Right cardiac atrium (tissue), 5 donors: ENCODE results near the gene TJAP1. TPM values are rescaled to one million over a fixed set of nuclear protein-coding genes. Genes with fewer than 3 reads are reported as not detected.
"Not testable (repeated sequence)": the region's sequence is repeated elsewhere in the genome, so short reads cannot be mapped to it uniquely, and the experiment has no call there.

Experiments
- ATAC-seq, 2 donors: fragments of 200-7000 bp; cut with Tn5 transposase; one replicate each; pipeline versions ENCODE4 v1.8.0 to v1.9.1; 2020; ENCODE audit warnings: moderate library complexity in 2 of 2, mild to moderate bottlenecking in 1 of 2
- DNase-seq, 3 donors: peaks; one replicate each; pipeline ENCODE4 v3.0.0-alpha.2; 2020
- H3K27ac ChIP-seq: one replicate; pipeline ENCODE4 v1.5.1; 2013; ENCODE audit warnings: mild to moderate bottlenecking, low read length, control low read depth, moderate library complexity
- H3K27me3 ChIP-seq: one replicate; pipeline ENCODE4 v1.6.1; 2013; ENCODE audit not compliant: control insufficient read depth, insufficient read depth
- H3K4me1 ChIP-seq: one replicate; pipeline ENCODE4 v1.6.1; 2013; ENCODE audit warnings: low read length; ENCODE audit not compliant: control insufficient read depth, insufficient read depth
- H3K4me3 ChIP-seq: one replicate; pipeline ENCODE4 v1.5.1; 2013; ENCODE audit warnings: low read length, control low read depth
- H3K9me3 ChIP-seq: one replicate; pipeline ENCODE4 v1.6.1; 2013; ENCODE audit warnings: low read length; ENCODE audit not compliant: control insufficient read depth
- WGBS: extraction: QIAGEN DNeasy Blood & Tissue Kit; methylation state at CpG from one replicate; pipeline ENCODE4 v1.1.7; 2013; 5-methylcytosine and 5-hydroxymethylcytosine counted together
- intact Hi-C, 4 donors: fragments of 100-400 bp; cut with DNase I; formaldehyde crosslinking; loops; one replicate each; pipeline versions ENCODE4 v1.11.0 to v1.14.0; 2022 to 2023
- polyA plus RNA-seq: library from polyadenylated mRNA; stranded (reverse); fragments of 200-250 nt; gene quantifications from one replicate; pipeline ENCODE4 v1.2.3, GENCODE V29; 2013
- total RNA-seq, 4 donors: library from RNA; stranded (reverse); fragmentation: NEBNext Ultra II Directional; extraction: Animal tissue kit (Norgen Biotek cat#: 25700); gene quantifications; one replicate each; pipeline ENCODE4 v1.2.1, GENCODE V29; 2021
- donor health status: healthy with polysubstance abuse.
- donor health status: DM: no; HTN: yes; CAD: no.
- donor health status: DM: no; HTN: no; CAD: no.
- donor health status: DM: no; HTN: yes; CAD: no; lungs with severe emphysema.
- donor health status: DM: yes; HTN: yes; CAD: no.

TJAP1 gene
- total and polyA plus RNA-seq, 5 donors: 15.5 to 23.9 (median 19.9) TPM

DNA sequence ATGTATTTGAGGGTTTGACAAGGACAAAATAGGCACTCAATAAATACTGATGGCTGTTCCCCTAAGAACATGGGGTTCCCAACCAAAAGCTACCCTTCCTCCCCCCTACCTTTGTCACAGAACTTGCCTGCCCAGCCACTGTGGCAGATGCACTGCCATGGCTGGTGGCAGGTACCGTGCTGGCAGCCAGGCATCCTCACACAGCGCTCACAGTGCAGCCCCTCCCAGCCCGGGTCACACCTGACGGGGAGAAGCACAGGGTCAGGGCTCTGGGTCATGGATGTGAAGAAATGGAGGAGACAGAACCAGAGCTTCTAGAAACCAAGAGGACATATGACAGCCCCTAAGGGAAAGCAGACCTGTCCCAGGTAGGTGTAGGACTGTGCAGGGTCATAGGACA is 24.5 kb upstream of the TJAP1 start:
- Histone ChIP-seq H3K4me1 (no peaks in the 10 kb centered on the region), H3K4me3 (no peak overlapping the region), H3K27me3 (no peaks in the 10 kb centered on the region), H3K27ac (no peak overlapping the region), H3K9me3 (no peaks in the 10 kb centered on the region)
- DNase-seq: no peak
- no peak for ATAC-seq
- 94% methylated on average over 4 of the region's 4 CpGs for WGBS
- intact Hi-C loops: loop anchor here in 1 of 4 donors (5.0 kb wide), 1 partner anchor 44 kb away; no protein-coding TSS in a partner anchor

DNA sequence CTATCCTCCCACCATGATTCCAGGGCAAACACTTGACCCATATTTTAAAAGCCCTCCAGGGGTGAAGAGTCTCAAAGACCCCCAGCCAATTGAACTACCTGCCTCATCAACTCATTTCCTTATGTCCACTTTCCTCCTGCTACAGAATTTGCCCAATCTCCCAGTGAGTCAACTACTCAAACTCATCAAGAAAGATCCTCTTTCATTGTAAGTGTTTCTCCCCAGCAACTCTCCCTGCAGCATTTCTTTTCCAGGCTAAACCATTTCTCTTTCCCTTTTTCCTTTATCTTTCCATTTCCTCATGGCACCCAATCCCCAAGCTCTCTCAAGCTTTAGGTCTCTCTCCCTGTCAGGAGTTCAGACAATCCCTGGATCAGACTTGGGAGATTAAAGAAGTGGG is 23.5 kb upstream of the TJAP1 start:
- Histone ChIP-seq H3K4me1 (no peaks in the 10 kb centered on the region), H3K27me3 (no peaks in the 10 kb centered on the region), H3K27ac (no peak overlapping the region), H3K9me3 (no peaks in the 10 kb centered on the region), H3K4me3 (no peak overlapping the region)
- DNase-seq (no peak), ATAC-seq (no peak)
- intact Hi-C loops: loop anchor here in 3 of 4 donors (2.0 to 5.0 kb wide), 2 partner anchors 43 to 53 kb away; no protein-coding TSS in a partner anchor

DNA sequence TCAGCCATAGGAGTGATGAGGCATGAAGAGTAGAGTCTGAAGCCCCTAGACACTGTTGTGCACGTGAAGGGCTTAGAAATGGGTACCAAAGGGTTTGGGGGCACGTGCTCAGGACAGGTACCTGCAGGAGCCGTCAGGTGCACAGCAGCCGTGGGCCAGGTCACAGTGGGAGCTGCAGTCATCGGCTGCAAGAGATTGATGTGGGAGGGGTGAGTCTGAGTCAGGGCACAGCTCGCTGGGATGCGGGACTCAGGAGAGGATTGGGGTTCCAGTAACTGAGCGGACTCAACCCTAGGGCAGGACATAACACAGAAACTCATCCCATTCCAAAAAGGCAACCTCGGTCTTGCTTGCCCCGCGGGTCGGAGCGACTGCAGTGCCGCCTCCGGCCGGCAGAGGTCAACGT is 23.1 kb upstream of the TJAP1 start:
- Histone ChIP-seq H3K27ac (no peak overlapping the region), H3K27me3 (no peaks in the 10 kb centered on the region), H3K4me1 (no peaks in the 10 kb centered on the region), H3K9me3 (no peaks in the 10 kb centered on the region), H3K4me3 (no peak overlapping the region)
- DNase-seq (no peak), ATAC-seq (no peak)
- intact Hi-C loops: loop anchor here in 3 of 4 donors (2.0 to 5.0 kb wide), 2 partner anchors 43 to 53 kb away; no protein-coding TSS in a partner anchor
- WGBS: 15% methylated on average over 17 of the region's 17 CpGs

DNA sequence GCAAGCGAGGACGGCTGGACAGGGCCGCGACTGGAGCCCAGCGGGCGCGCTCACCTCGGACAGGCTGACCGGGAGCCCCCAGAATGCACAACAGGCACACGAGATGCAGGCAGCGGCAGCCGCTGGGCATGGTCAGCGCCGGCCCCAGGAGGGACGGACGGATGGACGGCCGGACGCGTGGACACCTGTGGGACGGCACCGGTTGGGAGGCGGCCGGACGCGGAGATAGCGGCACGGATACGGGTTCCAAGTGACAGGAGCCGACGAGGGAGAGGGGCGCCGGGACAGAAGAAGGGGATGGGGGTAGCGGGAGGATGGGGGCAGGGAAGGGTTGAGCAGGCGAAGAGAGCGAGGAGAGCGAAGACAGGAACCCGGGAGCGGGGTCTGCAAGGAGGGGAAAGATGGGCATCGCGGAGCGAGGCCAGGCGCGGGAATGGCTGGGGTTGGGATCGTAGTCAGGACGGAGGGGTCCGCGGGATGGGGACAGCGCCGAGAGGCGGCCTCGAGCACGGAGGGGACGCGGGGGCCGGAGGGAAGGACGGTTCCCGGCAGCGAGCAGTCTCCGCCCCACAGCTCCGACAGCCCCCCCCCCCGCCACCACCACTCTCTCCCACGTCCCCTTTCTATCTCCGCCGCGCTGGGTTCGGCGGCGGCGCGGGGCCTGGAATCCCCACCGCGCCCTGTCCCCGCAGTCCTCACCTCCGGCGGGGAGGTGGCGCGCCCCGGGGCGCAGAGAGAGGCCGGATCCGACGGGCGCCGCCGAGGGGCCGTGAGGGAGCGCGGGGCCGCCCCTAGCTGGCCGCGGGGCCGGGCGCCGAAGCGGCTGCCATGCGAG is 22.5 kb upstream of the TJAP1 start:
- peak; percentile 87 to 91 for ATAC-seq
- no peaks in the 10 kb centered on the region for H3K9me3 ChIP-seq
- H3K27me3 ChIP-seq: no peaks in the 10 kb centered on the region
- peak; percentile 88 to 95 (median 95) for DNase-seq
- peak overlapping the region; percentile 36 for H3K4me3 ChIP-seq
- under 1% methylated on average over 97 of the region's 97 CpGs for WGBS
- H3K4me1 ChIP-seq: no peaks in the 10 kb centered on the region
- no peak overlapping the region for H3K27ac ChIP-seq
- intact Hi-C loops: loop anchor here (2.0 to 5.0 kb wide), 4 partner anchors 42 to 52 kb away; no protein-coding TSS in a partner anchor

DNA sequence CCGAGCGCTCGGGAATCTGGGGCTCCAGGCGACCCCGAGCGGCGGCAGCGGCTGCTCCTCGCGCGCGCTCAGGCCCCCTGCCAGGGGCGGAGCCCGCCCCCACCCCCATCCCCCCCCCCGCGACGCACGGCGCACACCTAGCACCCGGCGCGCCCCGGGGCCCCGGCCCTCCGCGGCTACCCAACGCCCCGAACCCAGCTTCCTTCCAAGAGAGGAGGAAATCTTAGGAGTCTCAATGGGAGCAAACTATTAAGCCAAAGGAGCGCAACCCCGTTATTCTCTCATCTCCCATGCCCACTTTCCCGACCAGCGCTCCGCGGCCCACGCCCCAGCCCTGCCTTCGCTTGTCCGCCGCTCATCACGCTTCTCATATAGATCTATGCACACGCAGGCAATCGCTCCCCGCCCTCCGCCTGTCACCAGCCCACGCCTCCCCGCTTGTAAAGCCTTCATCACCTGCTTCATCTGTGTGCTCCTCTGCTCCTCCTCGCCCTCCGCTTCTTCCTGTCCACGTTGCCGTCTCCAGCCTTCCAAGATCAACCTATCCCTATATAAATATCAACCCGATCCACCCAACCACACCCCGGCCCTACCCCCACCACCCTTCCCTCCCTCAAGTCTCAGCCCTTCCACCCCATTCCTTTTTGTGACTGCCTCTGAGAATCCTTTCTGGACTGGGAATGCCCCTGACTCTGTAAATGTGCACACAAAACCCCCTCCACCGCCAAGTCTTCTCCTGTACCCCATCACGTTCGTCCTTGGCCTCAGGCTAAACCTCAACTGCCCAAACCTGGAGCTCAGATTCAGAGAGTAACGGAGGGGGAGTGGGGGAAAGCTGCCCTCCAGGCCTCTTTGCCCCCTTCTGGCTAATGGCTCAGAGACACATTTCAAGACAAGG is 21.6 kb upstream of the TJAP1 start, which contains the start of gene DLK2:
DLK2 (minus strand) TSS at position 18 of the 898 bp plus-strand sequence. CDS start 723 bp downstream, outside the sequence.
- H3K9me3 ChIP-seq: no peaks in the 10 kb centered on the region
- ATAC-seq: no peak
- no peaks in the 10 kb centered on the region for H3K27me3 ChIP-seq
- H3K27ac ChIP-seq: no peak within 1 kb of the TSS
- DNase-seq: no peak
- peak within 1 kb of the TSS; percentile 36 for H3K4me3 ChIP-seq
- intact Hi-C loops: loop anchor here (2.0 to 5.0 kb wide), 3 partner anchors 47 to 52 kb away; no protein-coding TSS in a partner anchor
- H3K4me1 ChIP-seq: no peaks in the 10 kb centered on the region
- 3% methylated on average over 55 of the region's 55 CpGs for WGBS

DNA sequence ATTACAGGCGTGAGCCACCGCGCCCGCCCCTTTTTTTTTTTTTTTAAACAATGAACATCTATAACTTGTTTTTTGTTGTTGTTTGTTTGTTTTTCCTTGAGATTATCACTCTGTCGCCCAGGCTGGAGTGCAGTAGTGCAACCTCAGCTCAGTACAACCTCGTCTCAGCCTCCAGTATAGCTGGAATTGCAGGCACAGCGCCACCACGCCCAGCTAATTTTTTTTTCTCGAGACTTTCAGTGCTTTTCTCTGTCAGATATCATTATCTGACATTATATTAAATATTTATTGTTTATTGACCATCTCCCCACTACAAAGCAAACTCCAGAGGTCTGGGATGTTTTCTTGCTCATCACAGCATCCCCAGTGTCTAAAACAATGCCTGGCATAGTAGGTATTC is 19.7 kb upstream of the TJAP1 start:
- no peak for DNase-seq
- ATAC-seq: no peak
- Histone ChIP-seq H3K27ac (no peak overlapping the region), H3K4me3 (no peak overlapping the region), H3K4me1 (no peaks in the 10 kb centered on the region), H3K27me3 (no peaks in the 10 kb centered on the region), H3K9me3 (no peaks in the 10 kb centered on the region)
- 69% methylated on average over 9 of the region's 9 CpGs for WGBS
- intact Hi-C loops: loop anchor here in 2 of 4 donors (5.0 kb wide), 2 partner anchors 45 to 50 kb away; no protein-coding TSS in a partner anchor

DNA sequence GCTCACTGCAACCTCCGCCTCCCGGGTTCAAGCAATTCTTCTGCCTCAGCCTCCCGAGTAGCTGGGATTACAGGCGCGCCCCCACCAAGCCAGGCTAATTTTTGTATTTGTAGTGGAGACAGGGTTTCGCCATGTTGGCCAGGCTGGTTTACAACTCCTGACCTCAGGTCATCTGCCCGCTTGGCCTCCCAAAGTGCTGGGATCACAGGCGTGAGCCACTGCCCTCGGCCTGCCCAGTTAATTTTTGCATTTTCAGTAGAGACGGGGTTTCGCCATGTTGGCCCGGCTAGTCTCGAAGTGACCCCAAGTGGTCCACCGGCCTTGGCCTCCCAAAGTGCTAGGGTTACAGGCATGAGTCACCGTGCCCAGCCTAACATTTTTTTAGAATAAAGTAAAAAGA is 19.2 kb upstream of the TJAP1 start:
- not testable (repeated sequence) for DNase-seq, ATAC-seq, H3K9me3 ChIP-seq, H3K27me3 ChIP-seq, H3K27ac ChIP-seq, H3K4me3 ChIP-seq, H3K4me1 ChIP-seq
- WGBS: 93% methylated on average over 15 of the region's 15 CpGs
- intact Hi-C loops: loop anchor here in 2 of 4 donors (5.0 kb wide), 2 partner anchors 44 to 49 kb away; no protein-coding TSS in a partner anchor

DNA sequence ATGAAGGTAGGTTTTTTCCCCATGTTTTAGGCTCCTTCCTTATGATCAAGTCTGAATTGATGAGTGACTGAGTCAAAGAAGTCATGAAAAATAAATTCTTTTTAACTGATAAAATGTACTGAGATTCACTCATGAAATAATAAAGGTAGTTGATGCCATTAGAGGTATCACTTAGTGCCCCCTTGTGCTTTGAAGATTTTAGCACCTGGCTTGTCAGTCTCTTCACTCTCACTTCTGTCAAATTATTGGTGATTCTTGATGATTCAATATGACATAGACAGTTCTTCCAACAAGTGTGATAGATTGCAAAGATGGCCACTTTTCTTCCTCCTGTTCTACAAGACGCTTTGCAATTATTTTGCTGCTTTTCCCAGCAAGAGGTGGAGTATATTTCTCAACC is 17.8 kb upstream of the TJAP1 start:
- no peak overlapping the region for H3K27ac ChIP-seq
- ATAC-seq: no peak
- DNase-seq: no peak
- H3K9me3 ChIP-seq: no peaks in the 10 kb centered on the region
- H3K27me3 ChIP-seq: no peaks in the 10 kb centered on the region
- intact Hi-C loops: loop anchor here in 2 of 4 donors (5.0 kb wide), 2 partner anchors 43 to 48 kb away; no protein-coding TSS in a partner anchor
- H3K4me3 ChIP-seq: no peak overlapping the region
- WGBS: 69% methylated on average over 1 of the region's 1 CpG
- H3K4me1 ChIP-seq: no peaks in the 10 kb centered on the region

DNA sequence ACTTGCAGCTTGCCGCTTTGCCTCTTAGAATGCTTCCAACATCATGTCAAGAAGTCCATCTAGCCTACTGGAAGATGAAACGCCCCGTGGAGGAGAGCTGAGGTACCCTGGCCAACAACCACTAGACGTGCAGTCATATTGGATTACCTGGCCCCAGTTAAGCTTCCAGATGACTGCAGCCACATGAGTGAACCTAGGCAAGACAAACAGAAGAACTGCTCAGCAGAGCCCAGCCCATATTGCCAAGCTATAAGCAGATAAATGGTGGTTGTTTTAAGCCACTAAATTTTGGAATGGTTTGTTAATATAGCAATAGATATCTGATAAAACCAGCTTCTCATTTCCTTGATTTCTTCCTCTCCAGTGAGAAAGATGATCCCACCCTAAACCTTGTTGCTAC is 17.3 kb upstream of the TJAP1 start:
- Histone ChIP-seq H3K4me1 (no peaks in the 10 kb centered on the region), H3K27ac (no peak overlapping the region), H3K4me3 (no peak overlapping the region), H3K27me3 (no peaks in the 10 kb centered on the region), H3K9me3 (no peaks in the 10 kb centered on the region)
- ATAC-seq: no peak
- intact Hi-C loops: no loop called here
- no peak for DNase-seq
- whole genome bisulfite sequencing: 76% methylated on average over 4 of the region's 4 CpGs

DNA sequence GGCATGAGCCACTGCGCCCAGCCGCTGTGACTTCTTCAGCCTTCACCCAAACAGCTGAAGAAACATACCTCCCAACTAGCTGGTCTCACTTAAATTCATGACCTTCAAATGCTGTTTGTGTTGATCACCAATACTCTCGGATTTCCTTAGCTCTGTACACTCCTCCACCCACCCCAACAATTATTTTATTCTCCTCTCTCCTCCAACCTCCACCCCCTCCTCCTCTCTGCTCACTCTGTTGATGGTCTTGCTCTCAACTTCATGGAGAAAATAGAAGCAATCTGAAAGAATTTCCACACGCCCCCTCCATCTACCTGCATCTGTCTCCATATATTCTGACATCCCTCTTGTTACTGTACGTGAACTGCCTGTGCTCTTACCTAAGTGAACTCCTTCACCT is 15.4 kb upstream of the TJAP1 start:
- no peak for ATAC-seq
- H3K4me1 ChIP-seq: no peaks in the 10 kb centered on the region
- intact Hi-C loops: no loop called here
- no peaks in the 10 kb centered on the region for H3K9me3 ChIP-seq
- H3K27me3 ChIP-seq: no peaks in the 10 kb centered on the region
- H3K4me3 ChIP-seq: no peak overlapping the region
- DNase-seq: no peak
- 77% methylated on average over 5 of the region's 5 CpGs for WGBS
- no peak overlapping the region for H3K27ac ChIP-seq
